Measurements from ENCODE around the gene EFNA5.
"Not testable (repeated sequence)": the region's sequence is repeated elsewhere in the genome, so short reads cannot be mapped to it uniquely, and the experiment has no call there.

EFNA5 gene

DNA sequence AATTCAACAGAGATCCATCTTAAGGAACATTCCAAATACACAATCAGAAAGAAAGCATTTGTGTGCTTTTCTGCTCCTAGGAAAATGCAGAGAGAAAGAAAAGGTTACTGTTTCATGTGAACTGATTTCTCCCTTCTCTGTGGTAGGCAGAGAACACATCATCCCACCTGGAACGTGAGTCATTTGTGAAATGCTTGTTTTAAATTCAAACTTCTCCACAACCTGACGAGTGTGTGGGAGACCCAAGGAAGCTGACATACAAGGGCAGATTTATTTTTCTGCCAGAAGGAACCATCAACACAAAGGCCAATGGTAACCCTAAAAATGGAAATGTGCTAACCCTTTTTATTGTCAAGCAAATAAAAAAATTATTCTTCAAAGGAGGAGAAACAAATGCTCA is 156.4 kb downstream of the EFNA5 start:
- no peak for DNase-seq

DNA sequence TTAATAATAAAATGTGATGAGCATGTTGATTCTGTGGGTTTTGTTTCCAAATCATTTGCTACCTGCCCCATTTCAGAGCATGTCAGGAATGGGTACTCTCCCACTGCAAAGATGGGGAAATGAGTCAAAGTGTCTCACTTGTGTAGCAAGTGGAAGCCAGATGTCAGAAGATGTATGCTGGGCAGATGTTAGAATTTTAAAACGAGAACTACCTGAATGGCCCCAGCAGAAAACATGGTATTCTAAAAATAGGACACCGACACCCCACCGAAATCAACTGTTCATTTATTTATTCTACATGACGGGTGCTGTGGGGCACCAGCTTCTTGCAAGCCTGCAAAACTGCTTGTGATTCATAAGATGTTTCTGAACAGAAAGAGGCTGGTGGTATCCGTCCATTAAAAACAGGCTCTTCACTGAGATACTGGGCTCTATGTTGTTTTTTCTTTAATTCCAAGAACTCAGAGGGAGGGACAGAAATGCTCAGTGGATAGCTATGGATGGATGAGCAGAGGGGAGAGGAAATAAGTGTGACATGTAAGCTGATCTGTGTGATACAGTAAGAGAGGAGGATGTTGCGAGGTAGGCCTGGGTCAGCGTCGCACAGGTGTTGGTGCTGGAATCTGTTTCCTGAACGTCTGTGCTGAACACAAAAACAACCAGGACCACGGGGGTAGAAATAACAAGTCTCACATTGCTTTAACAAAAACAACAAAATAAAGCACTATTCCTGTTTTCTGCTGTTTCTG is 157.2 kb downstream of the EFNA5 start:
- DNase-seq, result no peak

- no peak for DNase-seq
Measured at GRCh38 chr5:107512029-107512428, 158.7 kb downstream of the EFNA5 start.

DNA sequence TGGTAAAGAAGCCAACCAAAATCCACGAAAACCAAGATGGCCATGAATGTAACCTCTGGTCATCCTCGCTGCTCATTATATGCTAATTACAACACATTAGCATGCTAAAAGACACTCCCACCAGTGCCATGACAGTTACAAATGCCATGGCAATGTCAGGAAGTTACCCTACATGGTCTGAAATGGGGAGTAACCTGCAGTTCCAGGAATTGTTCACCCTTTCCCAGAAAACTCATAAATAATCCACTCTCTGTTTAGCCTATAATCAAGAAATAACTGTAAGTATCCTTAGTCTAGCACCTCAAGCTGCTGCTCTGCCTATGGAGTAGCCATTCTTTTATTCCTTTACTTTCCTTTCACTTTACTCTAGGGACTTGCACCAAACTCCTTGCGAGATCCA is 160.6 kb downstream of the EFNA5 start:
- no peak for DNase-seq

- DNase-seq, result no peak
Measured at GRCh38 chr5:107508097-107508496, 162.6 kb downstream of the EFNA5 start.

DNA sequence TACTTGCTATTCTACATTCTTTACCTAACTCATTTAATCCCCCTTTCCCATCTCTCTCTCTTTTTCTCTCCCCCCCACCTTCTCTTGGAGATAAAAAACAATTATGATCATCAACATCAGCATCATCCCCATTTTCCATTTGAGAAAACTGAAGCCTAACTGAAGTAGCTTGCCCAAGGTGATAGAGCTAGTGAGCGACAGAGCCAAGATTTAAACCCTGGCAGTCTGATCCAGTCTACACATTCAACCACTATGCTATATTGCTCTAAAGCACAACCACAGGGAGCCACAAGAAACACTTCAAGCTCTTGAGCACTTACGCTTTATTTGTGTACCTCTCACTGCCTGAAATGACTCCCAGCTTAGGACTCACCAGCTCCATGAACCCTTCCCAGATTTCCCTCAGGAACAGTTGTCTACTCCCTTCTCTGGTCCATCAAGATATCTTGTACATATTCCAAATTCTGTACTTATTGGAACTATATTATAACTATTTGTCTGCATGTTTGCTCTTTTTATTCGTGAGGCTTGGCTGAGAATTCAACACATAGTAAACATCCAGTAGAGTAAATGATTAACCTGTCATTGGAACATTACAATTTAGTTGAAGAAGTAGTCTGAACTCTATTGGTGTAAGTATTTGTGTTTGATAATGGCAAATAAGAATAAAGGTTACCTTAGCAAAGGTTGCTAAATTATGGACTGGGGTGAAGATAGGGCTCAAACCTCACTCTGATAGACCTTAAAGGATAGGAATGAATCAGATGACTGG is 164.8 kb downstream of the EFNA5 start:
- no peak for DNase-seq

DNA sequence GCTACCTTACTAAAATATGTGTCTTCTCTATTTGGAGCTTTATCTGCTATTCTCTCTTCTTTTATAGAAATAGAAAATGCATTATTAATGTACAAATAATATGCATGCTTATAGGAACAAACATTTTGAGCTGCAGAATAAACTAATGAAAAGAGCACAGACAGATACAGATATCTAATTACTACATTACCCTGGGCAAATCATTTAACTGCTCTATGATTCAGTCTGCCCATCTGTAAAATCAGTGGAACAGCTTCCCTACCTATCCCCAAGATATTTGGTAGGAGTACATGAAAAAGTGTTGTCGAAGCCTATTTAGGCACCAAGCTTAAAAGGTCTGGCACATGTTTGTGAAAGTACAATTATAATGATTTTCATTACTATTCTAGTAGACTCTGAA is 166.3 kb downstream of the EFNA5 start:
- DNase-seq, result no peak

GRCh38 chr5:107502676-107503060 is 168.1 kb downstream of the EFNA5 start:
- DNase-seq, result no peak

GRCh38 chr5:107501965-107502675 is 168.6 kb downstream of the EFNA5 start:
- no peak for DNase-seq

GRCh38 chr5:107500840-107501239 is 169.9 kb downstream of the EFNA5 start:
- no peak for DNase-seq

GRCh38 chr5:107500347-107500746 is 170.4 kb downstream of the EFNA5 start:
- no peak for DNase-seq

- DNase-seq, result no peak
Measured at GRCh38 chr5:107499776-107500175, 171.0 kb downstream of the EFNA5 start.

- DNase-seq, result no peak
Measured at GRCh38 chr5:107499237-107499636, 171.5 kb downstream of the EFNA5 start.

- DNase-seq, result no peak
Measured at GRCh38 chr5:107496466-107496865, 174.3 kb downstream of the EFNA5 start.

GRCh38 chr5:107494129-107494528 is 176.6 kb downstream of the EFNA5 start:
- not testable (repeated sequence) for DNase-seq

GRCh38 chr5:107487056-107487542 is 183.6 kb downstream of the EFNA5 start:
- no peak for DNase-seq

GRCh38 chr5:107486489-107486888 is 184.2 kb downstream of the EFNA5 start:
- peak; percentile 57 for DNase-seq

DNA sequence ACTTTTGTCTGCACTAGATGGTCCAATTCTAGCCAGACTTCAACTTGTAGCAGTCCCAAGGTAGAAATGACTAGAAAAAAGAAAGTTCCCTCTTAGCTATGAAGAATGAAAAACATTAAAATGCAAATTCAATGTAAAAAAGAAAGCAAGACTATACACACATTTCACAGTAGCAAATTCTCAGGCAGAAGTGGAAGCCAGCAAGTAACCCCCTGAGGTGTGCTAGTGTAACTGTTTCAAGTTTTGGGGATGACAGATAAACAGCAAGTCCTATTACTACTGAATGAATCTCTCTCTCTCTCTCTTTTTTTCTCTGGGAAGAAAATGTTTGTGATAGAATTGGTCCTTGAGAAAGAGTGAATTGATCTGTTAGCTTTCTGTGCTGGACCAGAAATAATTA is 185.6 kb downstream of the EFNA5 start:
- DNase-seq, result no peak

GRCh38 chr5:107484281-107484680 is 186.5 kb downstream of the EFNA5 start:
- DNase-seq, result no peak

GRCh38 chr5:107483231-107484024 is 187.3 kb downstream of the EFNA5 start:
- DNase-seq, result no peak

DNA sequence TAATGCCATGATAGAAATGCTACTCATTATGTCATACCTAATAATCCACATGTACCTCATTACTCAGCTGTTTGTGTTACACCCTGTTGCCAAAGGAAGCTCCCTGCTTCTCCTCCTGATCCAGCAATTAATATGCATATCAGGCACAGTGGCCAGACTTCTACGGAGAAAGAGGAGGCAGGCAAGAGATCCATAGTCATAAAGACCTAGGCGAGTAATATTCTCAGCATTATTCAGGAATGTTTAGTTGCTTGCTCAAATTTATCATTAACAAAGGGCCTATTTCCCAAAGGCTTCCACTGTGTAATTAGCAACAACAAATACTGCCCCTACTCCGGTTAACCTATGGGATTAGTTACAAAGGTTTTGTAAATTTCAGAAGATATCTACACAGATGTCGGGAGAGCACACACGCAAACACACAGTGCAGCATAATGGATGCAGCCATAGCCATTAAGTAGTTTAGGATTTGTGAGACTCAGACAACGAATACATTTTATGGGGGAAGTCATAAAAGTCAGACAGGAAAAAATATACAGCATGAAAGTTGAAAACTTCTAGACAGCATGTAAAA is 192.6 kb downstream of the EFNA5 start:
- no peak for DNase-seq

DNA sequence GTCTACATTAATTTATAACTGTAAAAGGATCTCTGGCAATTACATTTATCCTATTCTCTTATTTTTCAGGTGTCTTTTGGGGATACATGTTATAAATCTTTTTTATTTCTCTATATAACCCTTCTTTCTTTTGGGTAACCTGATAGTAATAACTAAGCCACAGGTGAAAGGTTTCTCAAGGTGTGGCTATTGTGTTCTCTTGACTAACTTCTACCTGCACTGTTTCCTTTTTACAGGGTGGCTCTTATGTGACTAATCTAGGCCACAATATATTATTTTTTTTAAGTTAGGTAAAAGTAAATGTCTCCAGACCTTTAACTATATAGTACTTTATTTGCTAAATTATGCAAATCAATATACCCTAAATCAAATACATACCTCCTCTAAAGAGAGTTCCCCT is 193.2 kb downstream of the EFNA5 start:
- DNase-seq, result no peak

Measured in stimulated activated CD8-positive, alpha-beta memory T cell treated with anti-CD3 and anti-CD28 coated beads, Interleukin-4, amount 100 ng/mL, for 48 hours (primary cell).